HEK293 (cell line): ENCODE results near the gene TFDP1.
A peak's percentile ranks its signal among the peaks of the same experiment; 100 is the strongest.

Experiments used
- CTCF ChIA-PET: fragments of 350-600 bp; formaldehyde crosslinking; extraction: SDS; loops from one replicate; lab custom pipeline; 2021; ENCODE audit warnings: antibody characterized with exemption; lab: Yijun Ruan, JAX
- POLR2A ChIA-PET: fragments of 300-600 bp; formaldehyde crosslinking; extraction: SDS; loops from one replicate; lab custom pipeline; 2020; ENCODE audit warnings: antibody characterized with exemption, inconsistent platforms; lab: Yijun Ruan, JAX
- H3K27ac ChIP-seq: fragments of 200-500 bp; sonication (Bioruptor generic); 2 replicates; pipeline ENCODE4 v1.5.1; 2014; ENCODE audit warnings: low read depth, low read length, control low read depth, inconsistent platforms; ENCODE audit errors: extremely low read depth
- H3K36me3 ChIP-seq, 2 experiments: fragments of 200-500 bp in 1 of 2; sonication (Bioruptor generic) in 1 of 2; 1 replicate in 1 of 2; 2 replicates in 1 of 2; pipeline ENCODE4 v1.5.1; 2014 to 2017; ENCODE audit warnings: inconsistent platforms in 2 of 2, low read length in 2 of 2; ENCODE audit not compliant: control insufficient read depth in 2 of 2, insufficient read depth in 1 of 2
- H3K4me1 ChIP-seq: fragments of 200-500 bp; sonication (Bioruptor generic); 2 replicates; pipeline ENCODE4 v1.5.1; 2014; ENCODE audit warnings: mild to moderate bottlenecking, low read length, inconsistent platforms; ENCODE audit not compliant: control insufficient read depth, insufficient read depth
- H3K4me3 ChIP-seq: 2 replicates; pipeline ENCODE4 v1.5.1; 2011; ENCODE audit warnings: low read depth, mild to moderate bottlenecking, control low read depth, low read length, moderate library complexity
- H3K9me3 ChIP-seq: fragments of 200-500 bp; sonication (Bioruptor generic); 2 replicates; pipeline ENCODE4 v1.5.1; 2014; ENCODE audit warnings: low read depth, low read length, inconsistent platforms; ENCODE audit not compliant: control insufficient read depth, insufficient read depth
- ZBTB11 ChIP-seq: fragments of 450-650 bp; formaldehyde crosslinking; conservative IDR thresholded peaks from 2 replicates; pipeline ENCODE4 v1.5.1; 2016; ENCODE audit warnings: low read depth, missing biosample characterization, missing genetic modification characterization
- ZBTB17 ChIP-seq: fragments of 450-650 bp; formaldehyde crosslinking; IDR thresholded peaks from 2 replicates; pipeline ENCODE4 v1.5.1; 2016; ENCODE audit warnings: missing biosample characterization, missing genetic modification characterization
- ZEB2 ChIP-seq: fragments of 450-650 bp; formaldehyde crosslinking; IDR thresholded peaks from 2 replicates; pipeline ENCODE4 v1.5.1; 2016; ENCODE audit warnings: missing biosample characterization, missing genetic modification characterization
- ZFHX2 ChIP-seq: fragments of 450-650 bp; formaldehyde crosslinking; conservative IDR thresholded peaks from 2 replicates; pipeline ENCODE4 v1.5.1; 2016; ENCODE audit warnings: missing biosample characterization, missing genetic modification characterization
- ZNF146 ChIP-seq: fragments of 450-650 bp; formaldehyde crosslinking; IDR thresholded peaks from 2 replicates; pipeline ENCODE4 v1.5.1; 2016; ENCODE audit warnings: missing biosample characterization, missing genetic modification characterization
- ZNF223 ChIP-seq: fragments of 450-650 bp; formaldehyde crosslinking; IDR thresholded peaks from 2 replicates; pipeline ENCODE4 v1.5.1; 2016; ENCODE audit warnings: missing biosample characterization, missing genetic modification characterization
- ZNF37A ChIP-seq: fragments of 450-650 bp; IDR thresholded peaks from 2 replicates; pipeline ENCODE4 v1.5.1; 2018; ENCODE audit warnings: missing biosample characterization, missing genetic modification characterization
- ZNF398 ChIP-seq: fragments of 450-650 bp; formaldehyde crosslinking; IDR thresholded peaks from 2 replicates; pipeline ENCODE4 v1.5.1; 2017; ENCODE audit warnings: missing biosample characterization, missing genetic modification characterization
- ZNF692 ChIP-seq: fragments of 450-650 bp; formaldehyde crosslinking; IDR thresholded peaks from 2 replicates; pipeline ENCODE4 v1.5.1; 2016; ENCODE audit warnings: missing biosample characterization, missing genetic modification characterization
- ZNF768 ChIP-seq: fragments of 450-650 bp; formaldehyde crosslinking; IDR thresholded peaks from 2 replicates; pipeline ENCODE4 v1.5.1; 2018; ENCODE audit warnings: missing biosample characterization, mild to moderate bottlenecking, missing genetic modification characterization

The TFDP1 gene

GRCh38 chr13:113622791-113623490, 38.4 kb downstream of the TFDP1 start:
- no peaks in the 10 kb centered on the region for H3K9me3 ChIP-seq

GRCh38 chr13:113623491-113624234, 39.1 kb downstream of the TFDP1 start:
- CTCF ChIA-PET = no interaction called here
- POLR2A ChIA-PET = no interaction called here
- Histone ChIP-seq H3K36me3 (peaks cover 0 to 79% of the 10 kb centered on the region in 2 experiments; a peak in 1 of 3 replicates), H3K4me3 (no peak overlapping the region), H3K4me1 (no peaks in the 10 kb centered on the region), H3K9me3 (no peaks in the 10 kb centered on the region), H3K27ac (no peak overlapping the region)
- 0 out of 2 replicates have a peak, but pooled peaks have one; percentile 26 for TF ChIP-seq ZFHX2 (tag by site-specific recombination)
- no peak for TF ChIP-seq ZBTB11 (tag by site-specific recombination)

More at GRCh38 chr13:113622791-113623490, 38.4 kb downstream of the TFDP1 start:
- ChIA-PET CTCF (no interaction called here), POLR2A (no interaction called here)
- no peaks in the 10 kb centered on the region for H3K4me1 ChIP-seq
- TF ChIP-seq ZNF223 (tag by site-specific recombination) (no peak), ZNF37A (tag by site-specific recombination) (no peak), ZNF768 (tag by site-specific recombination) (no peak), ZNF398 (tag by site-specific recombination) (no peak)
- TF ChIP-seq, all 188 proteins: peak for 0
- no peak overlapping the region for H3K27ac ChIP-seq
- peaks cover 3 to 79% of the 10 kb centered on the region in 2 experiments; a peak in 2 of 3 replicates for H3K36me3 ChIP-seq
- H3K4me3 ChIP-seq = no peak overlapping the region

GRCh38 chr13:113624235-113624587, 39.7 kb downstream of the TFDP1 start:
- TF ChIP-seq ZNF692 (tag by site-specific recombination) = no peak
- TF ChIP-seq ZBTB17 (tag by site-specific recombination) = no peak
- TF ChIP-seq ZEB2 (tag by site-specific recombination) = peak; percentile 97
- TF ChIP-seq ZNF146 (tag by site-specific recombination) = no peak
- Histone ChIP-seq H3K27ac (no peak overlapping the region), H3K36me3 (peaks cover 0 to 83% of the 10 kb centered on the region in 2 experiments; a peak in 1 of 3 replicates), H3K4me1 (no peaks in the 10 kb centered on the region), H3K4me3 (no peak overlapping the region), H3K9me3 (no peaks in the 10 kb centered on the region)
- CTCF ChIA-PET = no interaction called here
- POLR2A ChIA-PET = no interaction called here
